Kidney (tissue), 14 donors: ENCODE measurements around the gene PLCB2. TPM values are rescaled to one million over a fixed set of nuclear protein-coding genes. Genes with fewer than 3 reads are reported as not detected.

Experiments
- DNase-seq, 5 donors: peaks; one replicate each; pipeline ENCODE4 v3.0.0-alpha.2; 2013 to 2020
- FAIRE-seq: peaks from 2 replicates; lab custom pipeline; 2012; peaks lifted over from hg19 to GRCh38; lab: Jason Lieb, UNC
- H3K27ac ChIP-seq, 2 donors: one replicate each; pipeline ENCODE4 v1.7.0; 2013; ENCODE audit warnings: low read depth in 2 of 2, low read length in 2 of 2, inconsistent platforms in 1 of 2
- H3K27me3 ChIP-seq: one replicate; pipeline ENCODE4 v1.7.1; 2013; ENCODE audit warnings: low read length, inconsistent platforms; ENCODE audit not compliant: control insufficient read depth, insufficient read depth
- H3K36me3 ChIP-seq, 3 donors: one replicate each; pipeline versions ENCODE4 v1.7.0 to v1.7.1; 2013; ENCODE audit warnings: low read length in 3 of 3, control low read depth in 1 of 3, inconsistent platforms in 1 of 3; ENCODE audit not compliant: insufficient read depth in 3 of 3, control insufficient read depth in 2 of 3
- H3K4me1 ChIP-seq, 3 donors: one replicate each; pipeline versions ENCODE4 v1.7.0 to v1.7.1; 2013; ENCODE audit warnings: low read length in 3 of 3, inconsistent platforms in 1 of 3, low read depth in 1 of 3; ENCODE audit not compliant: control insufficient read depth in 2 of 3, insufficient read depth in 2 of 3
- H3K4me3 ChIP-seq, 3 donors: one replicate each; pipeline versions ENCODE4 v1.7.0 to v1.8.1; 2013; ENCODE audit warnings: low read length in 3 of 3, control low read depth in 1 of 3, inconsistent platforms in 1 of 3
- H3K9ac ChIP-seq, 3 donors: one replicate each; pipeline versions ENCODE4 v1.7.0 to v1.7.1; 2013; ENCODE audit warnings: low read length in 3 of 3, control low read depth in 1 of 3, inconsistent platforms in 1 of 3
- H3K9me3 ChIP-seq, 3 donors: one replicate each; pipeline versions ENCODE4 v1.7.0 to v1.7.1; 2013; ENCODE audit warnings: low read length in 3 of 3, control low read depth in 1 of 3, inconsistent platforms in 1 of 3; ENCODE audit not compliant: control insufficient read depth in 2 of 3, insufficient read depth in 1 of 3
- intact Hi-C: fragments of 100-400 bp; cut with DNase I; formaldehyde crosslinking; loops from one replicate; pipeline ENCODE4 v1.11.1; 2022
- polyA plus RNA-seq: library from polyadenylated mRNA; stranded (reverse); fragments of 350-450 nt; fragmentation: Illumina TruSeq; extraction: RNeasy Lipid Tissue Mini Kit (QIAGEN cat#74804); gene quantifications from one replicate; pipeline ENCODE4 v1.2.3, GENCODE V29; 2014; ENCODE audit warnings: low read depth, low replicate concordance; ENCODE audit not compliant: insufficient read depth
- total RNA-seq: library from RNA; stranded (reverse); fragmentation: NEBNext Ultra II Directional; extraction: Animal tissue kit (Norgen Biotek cat#: 25700); gene quantifications from one replicate; pipeline ENCODE4 v1.2.1, GENCODE V29; 2021
- TF ChIP-seq, protein P1 (sequence below): IDR thresholded peaks from 3 replicates; pipeline ENCODE4 v1.5.1; 2012; ENCODE audit warnings: mild to moderate bottlenecking, moderate library complexity, borderline replicate concordance; ENCODE audit not compliant: insufficient read depth; ENCODE audit errors: extremely low read depth
- donor health status: control.
- donor health status: control.
- donor health status: control.
- donor health status: control.
- donor health status: control.
- donor health status: DM: yes; HTN: yes; CAD: no.
- donor health status: Normal renal cell carcinoma (clear cell type).

PLCB2 gene
- total and polyA plus RNA-seq, 2 donors from 2014 or later, result 4.4 to 37.2 TPM

GRCh38 chr15:40310993-40311392 lies 3.3 kb upstream of the PLCB2 start:
- intact Hi-C loops, result no loop called here
- no peak for DNase-seq

GRCh38 chr15:40310001-40310959 lies 2.5 kb upstream of the PLCB2 start:
- Histone ChIP-seq H3K27ac (no peak overlapping the region), H3K36me3 (no peaks in the 10 kb centered on the region), H3K27me3 (no peaks in the 10 kb centered on the region), H3K9ac (no peak overlapping the region), H3K4me3 (no peak overlapping the region), H3K9me3 (no peaks in the 10 kb centered on the region), H3K4me1 (peaks cover 0 to 3% (median 0%) of the 10 kb centered on the region in 3 donors)
- TF ChIP-seq, protein P1, sequence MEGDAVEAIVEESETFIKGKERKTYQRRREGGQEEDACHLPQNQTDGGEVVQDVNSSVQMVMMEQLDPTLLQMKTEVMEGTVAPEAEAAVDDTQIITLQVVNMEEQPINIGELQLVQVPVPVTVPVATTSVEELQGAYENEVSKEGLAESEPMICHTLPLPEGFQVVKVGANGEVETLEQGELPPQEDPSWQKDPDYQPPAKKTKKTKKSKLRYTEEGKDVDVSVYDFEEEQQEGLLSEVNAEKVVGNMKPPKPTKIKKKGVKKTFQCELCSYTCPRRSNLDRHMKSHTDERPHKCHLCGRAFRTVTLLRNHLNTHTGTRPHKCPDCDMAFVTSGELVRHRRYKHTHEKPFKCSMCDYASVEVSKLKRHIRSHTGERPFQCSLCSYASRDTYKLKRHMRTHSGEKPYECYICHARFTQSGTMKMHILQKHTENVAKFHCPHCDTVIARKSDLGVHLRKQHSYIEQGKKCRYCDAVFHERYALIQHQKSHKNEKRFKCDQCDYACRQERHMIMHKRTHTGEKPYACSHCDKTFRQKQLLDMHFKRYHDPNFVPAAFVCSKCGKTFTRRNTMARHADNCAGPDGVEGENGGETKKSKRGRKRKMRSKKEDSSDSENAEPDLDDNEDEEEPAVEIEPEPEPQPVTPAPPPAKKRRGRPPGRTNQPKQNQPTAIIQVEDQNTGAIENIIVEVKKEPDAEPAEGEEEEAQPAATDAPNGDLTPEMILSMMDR, result peak; percentile 74
- DNase-seq (peak; percentile 61 to 80 (median 71)), FAIRE-seq (no peak)
- intact Hi-C loops, result no loop called here

More at GRCh38 chr15:40310993-40311392, 3.3 kb upstream of the PLCB2 start:
- no peak overlapping the region for H3K9ac ChIP-seq
- no peak overlapping the region for H3K4me3 ChIP-seq
- no peaks in the 10 kb centered on the region for H3K36me3 ChIP-seq
- H3K27me3 ChIP-seq, result no peaks in the 10 kb centered on the region
- no peak for FAIRE-seq
- H3K4me1 ChIP-seq, result peaks cover 0 to 3% (median 0%) of the 10 kb centered on the region in 3 donors
- no peaks in the 10 kb centered on the region for H3K9me3 ChIP-seq
- TF ChIP-seq, protein P1, result no peak
- no peak overlapping the region for H3K27ac ChIP-seq

GRCh38 chr15:40309344-40309862 lies 1.7 kb upstream of the PLCB2 start:
- FAIRE-seq (no peak), DNase-seq (no peak)
- no peak overlapping the region for H3K27ac ChIP-seq
- H3K9ac ChIP-seq, result no peak overlapping the region
- H3K9me3 ChIP-seq, result no peaks in the 10 kb centered on the region
- no peaks in the 10 kb centered on the region for H3K27me3 ChIP-seq
- intact Hi-C loops, result no loop called here
- TF ChIP-seq, protein P1, result no peak
- H3K4me3 ChIP-seq, result no peak overlapping the region
- peaks cover 0 to 3% (median 0%) of the 10 kb centered on the region in 3 donors for H3K4me1 ChIP-seq
- no peaks in the 10 kb centered on the region for H3K36me3 ChIP-seq
